ENCODE data around the gene POLA1.

- TF ChIP-seq CTCF (IDR thresholded peaks at IDR 0.05; ENCODE audit: poor library complexity) (no peak), EZH2 (IDR thresholded peaks at IDR 0.05; ENCODE audit: borderline replicate concordance) (no peak), EZH2phosphoT487 (IDR thresholded peaks at IDR 0.05; ENCODE audit: low read depth, severe bottlenecking, unreplicated experiment) (no peak)
These were observed 66.1 kb downstream of the POLA1 start for GRCh38 chrX:24759786-24760185.

All from hepatocyte (in vitro differentiated cells).